Measurements from ENCODE around the gene RHOH.

Gene RHOH

DNA sequence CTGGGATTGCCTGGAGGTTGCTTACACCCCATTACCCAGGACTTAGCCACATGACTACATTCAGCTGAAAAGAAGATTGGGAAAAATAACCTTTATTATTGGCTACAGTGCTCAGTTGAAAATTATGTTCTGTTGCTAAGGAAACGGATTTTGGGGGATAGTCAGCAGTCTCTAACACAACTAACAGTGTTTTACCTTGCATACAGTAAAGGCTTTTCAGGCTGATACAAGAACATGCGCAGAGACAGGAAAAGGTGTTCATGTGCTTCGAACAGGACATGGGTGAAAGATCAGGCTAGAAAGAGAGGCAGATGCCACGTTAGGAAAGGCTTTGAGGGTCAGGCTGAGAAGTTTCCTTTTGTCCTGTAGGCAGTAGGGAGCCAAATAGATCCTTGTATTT, 14.8 kb upstream of the RHOH start:
- H3K27ac ChIP-seq (ENCODE audit: low read depth, low read length), result peak overlapping the region; percentile 100

DNA sequence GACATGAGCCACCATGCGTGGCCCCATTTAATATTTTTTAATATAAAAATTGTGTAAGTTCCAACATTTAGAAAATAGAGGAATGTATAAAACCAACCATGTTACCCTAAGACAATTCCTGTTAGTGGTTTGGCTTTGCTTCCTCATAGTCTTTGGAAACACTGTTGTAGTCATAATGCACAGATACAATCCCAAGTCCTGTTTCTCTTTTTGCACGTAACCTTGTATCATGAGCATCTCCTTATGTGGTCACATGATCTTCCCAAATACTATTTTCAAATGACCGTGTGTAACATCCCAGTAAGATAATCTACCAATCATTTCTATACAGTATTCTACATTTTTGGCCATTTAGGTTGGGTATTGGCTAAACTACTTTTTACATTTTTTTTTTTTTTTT, 13.9 kb upstream of the RHOH start:
- no peak for TF ChIP-seq EZH2phosphoT487 (IDR thresholded peaks at IDR 0.05; ENCODE audit: borderline replicate concordance, low read length)
- TF ChIP-seq, protein P1, sequence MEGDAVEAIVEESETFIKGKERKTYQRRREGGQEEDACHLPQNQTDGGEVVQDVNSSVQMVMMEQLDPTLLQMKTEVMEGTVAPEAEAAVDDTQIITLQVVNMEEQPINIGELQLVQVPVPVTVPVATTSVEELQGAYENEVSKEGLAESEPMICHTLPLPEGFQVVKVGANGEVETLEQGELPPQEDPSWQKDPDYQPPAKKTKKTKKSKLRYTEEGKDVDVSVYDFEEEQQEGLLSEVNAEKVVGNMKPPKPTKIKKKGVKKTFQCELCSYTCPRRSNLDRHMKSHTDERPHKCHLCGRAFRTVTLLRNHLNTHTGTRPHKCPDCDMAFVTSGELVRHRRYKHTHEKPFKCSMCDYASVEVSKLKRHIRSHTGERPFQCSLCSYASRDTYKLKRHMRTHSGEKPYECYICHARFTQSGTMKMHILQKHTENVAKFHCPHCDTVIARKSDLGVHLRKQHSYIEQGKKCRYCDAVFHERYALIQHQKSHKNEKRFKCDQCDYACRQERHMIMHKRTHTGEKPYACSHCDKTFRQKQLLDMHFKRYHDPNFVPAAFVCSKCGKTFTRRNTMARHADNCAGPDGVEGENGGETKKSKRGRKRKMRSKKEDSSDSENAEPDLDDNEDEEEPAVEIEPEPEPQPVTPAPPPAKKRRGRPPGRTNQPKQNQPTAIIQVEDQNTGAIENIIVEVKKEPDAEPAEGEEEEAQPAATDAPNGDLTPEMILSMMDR (IDR thresholded peaks at IDR 0.05; ENCODE audit: low read depth, low read length, poor library complexity, severe bottlenecking), result no peak
- H3K4me1 ChIP-seq (ENCODE audit: control insufficient read depth, low read length), result peaks cover 96% of the 10 kb centered on the region
- no peaks in the 10 kb centered on the region for H3K36me3 ChIP-seq (ENCODE audit: control insufficient read depth, low read length)
- H3K4me2 ChIP-seq (ENCODE audit: low read length), result peak overlapping the region; percentile 96
- no peaks in the 10 kb centered on the region for H4K20me1 ChIP-seq (ENCODE audit: control insufficient read depth, insufficient read depth, low read depth, low read length)
- H3K4me3 ChIP-seq (ENCODE audit: low read length), result peak overlapping the region; percentile 69
- H3K9me2 ChIP-seq (replicated peaks; ENCODE audit: control insufficient read depth, low read length), result no peaks in the 10 kb centered on the region
- peak overlapping the region; percentile 100 for H3K27ac ChIP-seq (ENCODE audit: low read depth, low read length)
- peaks cover 67% of the 10 kb centered on the region for H3F3A ChIP-seq (ENCODE audit: control insufficient read depth, insufficient read depth)
- H3K27me3 ChIP-seq (ENCODE audit: control insufficient read depth, low read length), result no peaks in the 10 kb centered on the region
- peaks cover 36% of the 10 kb centered on the region for H3K79me2 ChIP-seq (ENCODE audit: control insufficient read depth, low read length)
- H3K9me3 ChIP-seq (ENCODE audit: control insufficient read depth, insufficient read depth, low read length), result no peaks in the 10 kb centered on the region

More for the DNA sequence above, 14.8 kb upstream of the RHOH start:
- Histone ChIP-seq H3K9me2 (replicated peaks; ENCODE audit: control insufficient read depth, low read length) (no peaks in the 10 kb centered on the region), H3K27me3 (ENCODE audit: control insufficient read depth, low read length) (no peaks in the 10 kb centered on the region), H3K4me1 (ENCODE audit: control insufficient read depth, low read length) (peaks cover 96% of the 10 kb centered on the region), H3K36me3 (ENCODE audit: control insufficient read depth, low read length) (no peaks in the 10 kb centered on the region), H3K4me2 (ENCODE audit: low read length) (peak overlapping the region; percentile 96), H3K4me3 (ENCODE audit: low read length) (peak overlapping the region; percentile 69), H3K9me3 (ENCODE audit: control insufficient read depth, insufficient read depth, low read length) (no peaks in the 10 kb centered on the region), H4K20me1 (ENCODE audit: control insufficient read depth, insufficient read depth, low read depth, low read length) (no peaks in the 10 kb centered on the region), H3F3A (ENCODE audit: control insufficient read depth, insufficient read depth) (peaks cover 65% of the 10 kb centered on the region), H3K79me2 (ENCODE audit: control insufficient read depth, low read length) (peaks cover 33% of the 10 kb centered on the region)
- TF ChIP-seq EZH2phosphoT487 (IDR thresholded peaks at IDR 0.05; ENCODE audit: borderline replicate concordance, low read length), result no peak
- TF ChIP-seq, protein P1 (IDR thresholded peaks at IDR 0.05; ENCODE audit: low read depth, low read length, poor library complexity, severe bottlenecking), result no peak

DNA sequence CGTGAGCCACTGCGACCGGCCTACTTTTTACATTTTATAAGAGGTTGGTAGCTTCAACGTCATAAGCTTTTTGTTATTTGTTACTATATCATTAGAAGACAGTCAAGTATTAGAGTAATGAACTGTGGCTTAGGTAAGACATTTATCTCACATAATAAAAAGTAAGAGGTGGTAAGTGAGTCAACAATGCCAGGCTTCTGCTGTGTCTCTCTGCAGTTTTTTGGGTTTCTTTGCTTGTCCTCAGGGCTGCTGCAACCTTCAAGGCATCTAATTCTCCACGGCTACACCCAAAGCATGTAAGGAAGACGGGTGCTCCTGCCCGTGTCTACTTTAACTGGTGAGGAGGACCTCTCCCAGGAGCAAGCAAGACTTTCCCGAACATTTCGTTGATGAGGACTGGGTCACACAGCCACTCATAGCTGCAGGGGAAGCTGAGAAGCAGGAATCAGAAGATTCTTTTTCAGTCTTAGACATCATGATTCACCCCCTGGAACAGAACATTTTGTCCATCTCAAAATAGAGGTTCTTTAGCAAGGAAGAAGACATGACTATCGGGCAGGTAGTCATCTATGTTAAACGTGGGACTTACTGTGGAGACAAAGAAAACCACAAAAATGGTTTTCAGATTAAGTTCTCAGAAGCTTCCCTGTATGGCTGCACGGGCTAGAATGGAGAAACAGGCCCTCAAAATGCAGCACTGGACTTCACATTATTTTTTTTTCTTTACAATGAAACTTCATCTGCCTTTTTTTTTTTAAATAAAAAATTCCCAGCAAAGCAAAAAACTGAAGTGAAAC, 13.0 kb upstream of the RHOH start:
- no peaks in the 10 kb centered on the region for H4K20me1 ChIP-seq (ENCODE audit: control insufficient read depth, insufficient read depth, low read depth, low read length)
- H3K36me3 ChIP-seq (ENCODE audit: control insufficient read depth, low read length), result no peaks in the 10 kb centered on the region
- H3K4me2 ChIP-seq (ENCODE audit: low read length), result peak overlapping the region; percentile 96
- TF ChIP-seq EZH2phosphoT487 (IDR thresholded peaks at IDR 0.05; ENCODE audit: borderline replicate concordance, low read length), result no peak
- TF ChIP-seq, protein P1 (IDR thresholded peaks at IDR 0.05; ENCODE audit: low read depth, low read length, poor library complexity, severe bottlenecking), result no peak
- no peaks in the 10 kb centered on the region for H3K9me2 ChIP-seq (replicated peaks; ENCODE audit: control insufficient read depth, low read length)
- peak overlapping the region; percentile 100 for H3K27ac ChIP-seq (ENCODE audit: low read depth, low read length)
- H3K4me3 ChIP-seq (ENCODE audit: low read length), result peak overlapping the region; percentile 69
- peaks cover 67% of the 10 kb centered on the region for H3F3A ChIP-seq (ENCODE audit: control insufficient read depth, insufficient read depth)
- peaks cover 44% of the 10 kb centered on the region for H3K79me2 ChIP-seq (ENCODE audit: control insufficient read depth, low read length)
- no peaks in the 10 kb centered on the region for H3K27me3 ChIP-seq (ENCODE audit: control insufficient read depth, low read length)
- peaks cover 96% of the 10 kb centered on the region for H3K4me1 ChIP-seq (ENCODE audit: control insufficient read depth, low read length)
- no peaks in the 10 kb centered on the region for H3K9me3 ChIP-seq (ENCODE audit: control insufficient read depth, insufficient read depth, low read length)

All from DOHH2 (cell line).